NCI-H1930 (cell line): ENCODE data around the gene VSNL1.

Experiments
- DNase-seq, 2 experiments: peaks; one replicate each; lab custom pipeline; 2025; lab: John Stamatoyannopoulos, UW

Gene VSNL1

DNA sequence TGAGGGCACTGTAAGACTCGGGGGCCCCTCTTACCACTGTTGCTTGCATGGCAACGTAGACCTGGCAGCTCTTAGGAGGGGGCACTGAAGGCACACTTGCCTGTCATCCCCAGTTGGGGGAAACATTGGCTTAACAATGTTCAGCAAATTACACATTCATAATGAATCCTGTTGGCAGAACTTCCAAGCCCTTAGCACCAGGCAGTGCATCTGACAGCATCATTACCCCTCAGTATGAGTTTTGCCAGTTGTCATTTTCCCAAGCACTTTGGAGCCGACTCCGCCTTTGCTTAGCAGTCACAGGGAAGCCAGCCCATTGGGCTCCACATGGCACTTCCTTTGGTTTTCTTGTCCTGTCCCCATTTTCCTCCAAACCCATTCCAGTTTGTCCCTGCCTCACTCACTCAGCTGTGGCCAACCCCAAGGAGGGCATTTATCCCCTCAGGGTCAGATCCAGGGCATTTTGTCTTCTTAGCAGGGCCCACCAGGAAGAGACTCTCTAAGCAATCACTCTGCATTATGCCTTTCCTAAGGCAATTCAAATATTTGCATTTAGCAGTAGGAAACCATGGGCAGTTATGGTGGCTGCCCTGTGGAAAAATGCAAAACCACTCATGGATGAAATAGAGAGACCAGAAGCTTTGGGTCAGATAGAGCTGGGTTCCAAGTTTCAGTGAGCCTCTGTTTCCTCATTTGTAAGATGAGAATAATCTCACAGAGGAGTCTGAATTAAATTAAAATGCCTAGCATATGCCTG is 73.9 kb downstream of the VSNL1 start:
- DNase-seq: no peak

DNA sequence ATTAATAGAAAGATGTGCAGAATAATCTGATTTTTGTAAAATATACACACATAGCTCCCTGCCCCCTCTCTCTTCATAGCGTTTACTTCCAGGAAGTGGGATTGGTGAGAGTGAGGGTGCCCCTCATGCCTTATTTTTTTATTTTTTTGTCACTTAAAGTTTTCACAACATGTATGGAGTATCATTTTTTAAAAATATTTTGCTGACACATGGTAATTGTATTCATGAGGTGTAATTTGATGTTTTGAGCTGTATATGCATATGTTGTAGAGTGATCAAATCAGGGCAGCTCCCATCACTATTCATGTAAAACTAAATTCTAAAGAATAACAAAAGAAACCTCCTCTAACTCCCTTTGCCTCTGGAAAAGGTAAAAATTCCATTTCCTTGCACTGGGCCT is 74.7 kb downstream of the VSNL1 start:
- DNase-seq: no peak

DNA sequence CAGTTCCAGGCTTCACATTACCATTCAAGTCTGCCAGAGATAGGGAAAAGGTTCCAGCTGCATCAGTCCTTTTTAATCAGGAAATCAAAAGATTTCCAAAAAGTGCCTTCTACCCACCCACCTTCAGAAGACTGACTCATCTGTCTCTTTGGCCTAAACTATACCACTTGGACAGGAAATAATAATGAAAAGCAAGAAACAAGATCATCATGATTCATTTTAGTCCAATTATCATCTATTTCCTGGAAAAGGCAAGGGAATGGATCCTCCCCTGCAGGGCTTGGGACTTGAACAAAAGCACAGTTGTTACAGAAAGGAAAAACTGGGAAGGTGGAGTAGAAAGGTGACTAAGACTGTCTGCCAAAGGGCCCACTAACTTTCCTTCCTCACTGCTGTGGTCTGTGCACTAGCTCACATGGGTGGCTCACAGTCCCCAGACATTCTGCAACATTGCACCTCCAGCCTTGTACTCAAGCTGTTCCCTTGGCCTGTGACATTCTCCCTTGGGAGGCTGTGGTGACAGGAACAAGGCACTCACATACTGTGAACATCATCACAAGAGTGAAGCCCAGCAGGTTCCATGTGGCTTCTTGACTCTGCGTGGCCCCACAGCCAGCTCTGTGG is 75.3 kb downstream of the VSNL1 start:
- no peak for DNase-seq

DNA sequence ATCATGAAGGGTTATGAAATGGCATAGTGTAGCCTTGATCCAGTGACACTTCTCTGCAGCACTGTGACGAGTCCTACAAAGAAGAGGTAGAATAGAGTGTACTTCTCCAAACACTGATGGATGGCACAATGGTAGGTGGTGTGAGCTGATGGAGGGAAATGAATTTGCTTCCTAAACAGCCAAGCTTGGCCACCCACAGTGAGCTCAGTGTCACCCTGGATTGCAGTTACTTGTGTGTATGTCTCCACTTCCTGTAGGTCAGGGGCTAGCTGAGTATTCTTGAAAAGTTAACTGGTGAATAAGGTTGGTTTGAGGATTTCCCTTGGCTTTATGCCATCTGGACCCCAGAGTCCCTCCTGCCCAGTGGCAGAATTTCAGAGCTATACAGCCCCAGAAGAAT is 75.9 kb downstream of the VSNL1 start:
- no peak for DNase-seq

DNA sequence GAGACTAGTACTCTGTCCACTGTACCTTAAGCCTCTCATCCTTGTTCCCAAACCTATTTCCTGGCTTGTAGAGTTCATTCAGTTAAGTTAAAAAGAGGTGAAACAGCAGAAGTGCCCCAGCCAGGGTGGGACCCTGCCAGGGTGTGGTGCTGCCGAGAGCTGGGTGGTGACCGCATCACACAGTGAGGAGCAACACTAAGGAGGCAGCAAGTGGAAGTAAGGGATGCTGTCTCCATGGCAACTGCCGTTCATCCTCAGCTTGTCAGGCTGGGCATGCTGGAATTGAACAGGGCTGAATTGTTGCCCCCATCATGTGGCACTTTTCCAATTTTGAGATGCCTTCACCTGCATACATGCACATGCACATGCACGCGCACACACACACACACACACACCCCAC is 77.0 kb downstream of the VSNL1 start:
- DNase-seq: no peak

DNA sequence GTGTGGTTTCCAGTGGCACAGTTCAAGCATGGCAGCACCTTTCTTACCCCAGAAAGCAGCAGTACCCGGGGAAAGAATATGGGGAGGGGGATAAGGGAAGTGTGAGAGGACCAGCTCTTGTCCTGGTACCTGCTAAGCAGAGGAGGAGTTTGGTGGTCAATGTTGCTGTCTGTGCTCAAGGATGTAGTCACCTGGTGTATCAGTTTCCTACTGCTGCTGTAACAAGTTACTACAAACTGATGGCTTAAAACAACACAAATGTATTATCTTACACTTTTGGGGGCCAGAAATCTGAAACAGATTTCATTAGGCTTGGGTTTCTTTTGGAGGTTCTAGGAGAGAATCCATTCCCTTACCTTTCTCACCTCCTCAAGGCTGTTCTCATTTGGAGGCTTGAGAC is 77.5 kb downstream of the VSNL1 start:
- no peak for DNase-seq

DNA sequence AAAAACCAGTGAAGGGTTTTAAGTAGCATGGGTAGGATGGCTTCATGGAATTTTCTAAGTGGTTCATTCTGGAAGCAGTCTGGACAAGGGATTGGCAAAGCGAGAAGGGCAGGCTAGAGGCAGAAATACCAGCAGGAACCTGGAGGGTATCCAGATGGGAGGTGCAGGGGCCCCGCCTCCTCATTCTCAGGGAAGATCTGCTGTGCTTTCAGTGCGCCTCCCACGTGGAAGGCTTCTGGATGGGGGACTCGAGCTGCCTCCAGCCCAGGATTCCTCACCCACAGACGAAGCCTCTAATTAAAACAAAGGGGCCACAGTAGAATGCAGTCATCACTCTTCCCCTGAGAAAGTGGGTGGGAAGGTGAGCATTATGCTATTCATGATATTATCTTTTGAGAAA is 79.8 kb downstream of the VSNL1 start:
- no peak for DNase-seq

DNA sequence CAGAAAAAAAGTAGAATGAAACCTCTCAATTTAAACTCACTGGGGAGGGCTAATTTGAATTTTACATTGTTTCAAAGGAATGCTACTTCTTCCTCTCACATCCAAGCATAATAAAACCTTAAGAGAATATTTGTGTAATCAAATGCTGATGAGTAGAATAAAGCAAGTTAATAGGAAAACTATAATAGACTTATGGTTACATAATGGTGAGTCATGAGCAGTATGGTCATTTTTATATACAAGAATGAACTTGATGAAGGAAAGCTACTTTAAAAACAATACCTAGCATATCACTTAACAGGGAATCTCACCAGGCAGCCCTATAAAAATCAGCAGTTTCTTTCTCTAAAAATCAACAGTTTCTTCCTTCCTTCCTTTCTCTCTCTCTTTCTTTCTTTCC is 80.3 kb downstream of the VSNL1 start:
- DNase-seq: no peak

DNA sequence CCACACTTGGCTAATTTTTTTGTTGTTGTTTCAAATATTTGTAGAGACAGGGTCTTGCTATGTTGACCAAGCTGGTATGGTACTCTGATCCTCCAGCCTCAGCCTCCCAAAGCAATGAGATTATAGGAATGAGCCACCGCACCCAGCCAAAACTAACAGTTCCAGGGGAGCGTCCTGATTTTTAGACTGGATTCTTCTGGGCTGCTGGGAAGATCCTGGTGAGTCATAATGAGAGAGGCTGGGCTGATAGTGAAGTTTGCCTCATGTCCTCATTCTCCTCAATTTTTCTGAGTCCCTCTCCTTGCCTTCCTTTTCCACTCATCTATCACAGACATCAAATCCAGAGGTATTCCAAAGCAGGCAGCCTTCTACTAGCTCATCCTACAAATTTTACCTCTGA is 81.3 kb downstream of the VSNL1 start:
- no peak for DNase-seq

DNA sequence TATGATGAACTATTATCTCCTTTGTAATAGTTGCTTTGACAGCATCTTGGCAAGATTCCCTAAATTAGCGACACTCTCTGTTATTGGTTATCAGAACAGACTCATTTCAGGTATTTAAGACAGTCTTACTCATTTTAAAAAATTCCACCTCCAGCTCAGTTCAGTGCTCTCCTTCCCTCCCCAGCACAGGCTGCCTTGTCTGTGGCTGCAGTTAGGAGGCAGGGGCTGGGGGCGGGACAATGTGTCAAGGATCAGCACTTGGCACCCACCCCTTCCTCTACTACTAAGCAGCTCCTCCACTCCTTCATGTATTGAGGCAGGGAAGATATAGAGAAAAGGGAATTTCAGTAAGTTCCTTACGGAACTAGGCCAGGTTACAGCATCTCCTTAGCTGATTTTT is 85.0 kb downstream of the VSNL1 start:
- no peak for DNase-seq

DNA sequence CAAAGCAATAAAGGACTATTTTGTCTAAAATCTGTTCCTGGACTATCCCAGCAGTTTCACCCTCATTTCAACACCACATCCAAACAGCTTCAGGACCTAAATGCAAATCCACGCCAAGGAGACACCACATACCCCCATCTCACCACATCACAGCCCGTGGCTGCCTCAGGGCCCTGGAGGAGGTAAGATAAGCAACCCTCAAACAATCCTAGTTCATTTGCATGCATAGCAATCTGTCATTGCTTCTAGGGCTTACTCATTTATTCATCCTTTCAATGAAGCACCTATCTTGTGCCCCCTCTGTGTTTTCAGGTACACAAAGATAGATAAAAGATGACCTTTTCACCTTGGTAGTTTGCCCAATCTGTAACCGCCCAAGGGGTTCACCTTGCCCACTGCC is 86.5 kb downstream of the VSNL1 start:
- no peak for DNase-seq

DNA sequence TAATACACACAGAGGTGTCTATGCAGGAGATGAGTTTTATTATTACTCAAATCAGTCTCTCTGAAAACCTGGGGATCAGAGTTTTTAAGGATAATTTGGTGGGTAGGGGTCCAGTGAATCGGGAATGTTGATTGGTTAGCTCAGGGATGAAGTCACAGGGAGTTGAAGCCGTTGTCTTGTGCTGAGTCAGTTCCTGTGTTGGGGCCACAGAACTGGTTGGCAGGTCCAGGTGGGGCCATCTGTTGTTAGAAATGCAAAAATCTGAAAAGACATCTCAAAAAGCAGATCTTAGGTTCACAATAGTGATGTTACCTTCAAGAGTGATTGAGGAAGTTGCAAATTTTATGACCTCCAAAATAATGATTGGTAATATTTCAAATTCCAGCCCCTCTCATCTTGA is 86.9 kb downstream of the VSNL1 start:
- no peak for DNase-seq

DNA sequence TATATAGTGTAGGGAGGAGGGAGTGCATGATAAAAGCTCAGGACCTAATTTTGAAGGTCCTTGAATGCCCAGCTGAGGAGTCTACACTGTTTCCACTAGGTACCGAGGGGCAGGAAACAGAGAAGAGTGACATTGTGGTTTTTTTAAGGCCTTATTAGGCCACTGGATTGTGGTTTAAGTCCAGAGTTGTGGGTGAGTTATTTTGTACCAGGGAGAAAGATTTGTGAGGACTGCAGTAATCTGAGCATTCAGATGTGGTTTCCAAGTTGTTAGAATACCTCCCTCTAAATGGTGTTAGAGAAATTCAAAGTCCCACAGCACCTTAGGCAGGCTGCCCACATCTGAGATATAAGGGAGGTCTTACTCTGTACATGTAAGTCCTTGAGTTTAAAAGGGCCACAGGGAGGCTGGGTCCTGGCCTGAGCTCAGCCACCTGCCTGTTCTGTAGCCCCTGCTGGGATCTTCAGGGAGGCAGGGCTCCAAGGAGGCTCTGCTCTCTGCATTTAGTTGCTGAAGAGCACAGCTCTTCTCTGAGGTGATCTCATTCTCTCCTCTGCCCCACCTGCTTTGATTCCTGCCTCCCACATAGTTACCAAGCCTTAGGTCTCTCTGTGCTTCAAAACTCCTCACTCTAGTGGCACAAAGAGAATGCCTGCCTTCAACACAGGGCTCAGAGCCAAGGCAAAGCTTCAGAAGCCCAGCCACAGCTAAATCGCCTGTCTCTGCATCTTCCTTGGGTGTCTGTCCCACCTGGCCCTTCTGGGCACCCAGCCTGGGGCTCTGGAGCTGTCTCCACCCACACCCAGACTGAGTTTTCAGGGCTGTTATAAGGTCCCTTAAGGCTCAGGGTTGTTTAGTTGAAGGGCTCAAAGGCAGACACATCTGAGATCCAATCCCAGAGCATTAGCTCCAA is 88.1 kb downstream of the VSNL1 start:
- no peak for DNase-seq

DNA sequence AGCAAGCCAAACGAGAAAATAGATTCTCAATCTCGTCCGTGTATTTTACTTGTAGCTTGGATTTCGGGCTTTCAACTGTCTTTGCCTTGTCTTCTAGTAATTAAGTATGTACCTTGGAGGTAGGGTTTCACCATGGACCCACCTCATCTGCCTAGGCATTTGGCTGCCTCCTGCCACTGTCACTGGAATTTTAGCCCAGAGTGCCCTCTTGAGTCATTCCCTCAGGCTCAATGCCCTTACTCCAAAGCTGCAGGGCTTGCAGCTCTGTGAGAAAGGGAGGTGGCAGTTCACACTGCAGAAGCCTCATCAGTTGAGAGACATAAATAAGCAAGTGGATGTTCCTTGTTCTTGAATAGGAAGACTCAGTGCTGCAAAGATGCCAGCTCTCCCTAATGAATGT is 89.6 kb downstream of the VSNL1 start:
- DNase-seq: no peak

DNA sequence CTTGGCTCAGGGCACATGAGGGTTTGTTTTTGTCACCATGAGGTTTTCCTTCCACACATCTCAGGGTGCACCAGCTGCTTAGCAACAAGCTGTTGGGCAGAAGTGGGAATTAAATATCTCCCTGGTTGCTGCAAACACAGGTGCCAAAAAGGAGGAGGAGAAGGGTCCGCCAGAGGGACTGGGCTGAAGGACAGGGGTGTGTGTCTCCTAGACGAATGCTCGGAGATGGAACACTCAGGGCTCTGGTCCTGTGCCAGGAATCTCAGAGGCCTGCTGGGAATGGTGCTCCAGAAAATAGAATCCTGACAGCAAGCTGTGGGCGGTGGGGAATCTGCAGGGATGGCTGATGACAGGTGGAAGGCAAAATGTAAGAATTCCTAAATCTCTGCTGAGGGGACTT is 94.5 kb downstream of the VSNL1 start:
- no peak for DNase-seq

DNA sequence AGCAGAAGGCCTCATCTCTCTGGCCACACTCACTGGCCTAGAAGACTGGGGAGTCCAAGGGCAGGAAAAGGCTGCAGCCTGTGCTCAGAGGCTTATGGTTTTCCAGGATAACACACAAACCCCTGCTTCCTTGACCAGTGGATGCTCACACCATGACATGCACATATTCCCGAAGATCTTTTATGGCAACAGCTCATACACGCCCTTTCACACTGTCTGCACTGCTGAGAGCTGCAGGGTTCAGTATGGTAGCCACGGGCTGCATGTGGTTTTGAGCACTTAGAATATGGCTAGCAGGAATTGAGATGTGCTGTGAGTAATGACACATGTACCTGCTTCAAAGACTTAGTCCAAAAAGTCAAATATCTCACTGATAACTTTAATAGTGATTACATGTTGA is 95.8 kb downstream of the VSNL1 start:
- no peak for DNase-seq

DNA sequence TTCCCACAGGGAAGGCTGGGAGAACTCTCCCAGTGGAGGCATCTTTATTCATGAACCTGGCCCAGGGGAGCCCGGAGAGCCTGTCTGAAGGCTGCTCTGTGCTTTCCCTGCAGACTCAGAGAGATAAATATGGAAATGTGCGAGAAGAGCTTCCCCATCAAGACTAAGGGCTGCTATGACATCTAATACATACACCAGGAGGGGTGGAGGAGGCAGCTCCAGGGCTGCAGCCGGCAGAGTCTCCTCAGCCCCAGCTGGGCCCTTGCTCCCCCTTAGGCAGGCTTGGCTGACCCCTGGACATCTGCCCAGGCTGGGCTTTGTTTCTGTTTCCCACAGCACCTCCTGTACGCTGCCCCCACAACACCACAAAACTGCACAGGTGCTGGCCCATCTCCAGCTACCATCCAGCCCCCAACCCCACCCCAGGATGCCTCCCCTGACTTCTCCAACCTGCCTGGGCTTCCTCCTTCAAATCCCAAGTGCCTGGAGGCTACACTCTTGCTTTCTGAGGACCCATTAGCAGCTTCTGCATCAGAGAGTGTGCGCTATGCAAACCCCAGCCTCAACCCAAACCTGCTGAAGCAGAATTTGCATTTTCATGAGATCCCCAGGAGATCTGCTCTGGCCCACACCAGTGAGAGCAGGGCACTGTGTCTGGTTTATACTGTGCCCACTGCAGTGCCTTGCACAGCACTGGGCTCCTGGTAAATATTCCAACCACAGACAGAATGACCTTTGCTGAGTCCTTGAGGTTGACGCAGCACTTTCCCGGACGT is 96.8 kb downstream of the VSNL1 start:
- no peak for DNase-seq

DNA sequence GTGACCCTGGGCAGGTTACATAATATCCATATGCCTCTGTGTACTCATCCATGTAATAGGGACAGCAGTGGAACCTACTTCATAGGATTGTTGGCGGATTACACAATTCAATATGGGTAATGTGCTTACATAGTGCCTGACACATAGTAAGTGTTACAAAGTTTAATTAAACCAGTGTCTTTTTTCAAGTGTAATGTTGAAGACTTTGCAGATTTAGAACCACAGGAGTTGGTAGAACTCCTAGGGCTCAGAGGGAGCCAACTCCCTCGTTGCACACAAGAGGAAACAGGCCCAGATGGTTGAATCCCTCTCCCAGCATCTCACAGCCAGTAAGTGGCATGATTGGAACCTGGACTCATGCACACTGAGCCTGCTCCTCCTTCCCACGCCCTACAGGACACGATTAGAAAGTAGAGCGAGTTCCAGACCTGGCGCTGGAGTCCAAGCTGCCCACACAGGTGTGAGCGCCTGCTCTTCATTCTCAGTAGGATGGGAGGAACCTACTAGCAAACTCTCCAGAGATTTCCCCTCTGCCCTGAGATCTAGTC is 97.8 kb downstream of the VSNL1 start:
- DNase-seq: no peak

DNA sequence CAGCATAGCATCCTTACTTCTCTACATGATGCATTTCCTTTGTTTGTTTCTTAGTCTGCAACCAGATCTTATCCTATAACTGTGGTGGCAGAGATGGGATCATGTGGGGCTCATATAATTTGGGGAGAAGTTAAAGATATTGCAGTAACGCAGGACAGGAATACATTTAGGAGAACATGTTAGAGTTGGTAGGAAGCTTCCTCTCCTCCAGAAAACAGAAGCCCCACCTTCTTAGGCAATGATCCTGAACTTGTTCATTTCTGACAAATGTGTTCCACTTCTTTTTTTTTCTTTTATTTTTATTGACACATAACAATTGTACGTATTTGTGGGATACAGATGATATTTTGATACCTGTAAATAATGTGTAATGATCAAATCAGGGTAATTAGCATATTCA is 99.9 kb downstream of the VSNL1 start:
- DNase-seq: no peak

DNA sequence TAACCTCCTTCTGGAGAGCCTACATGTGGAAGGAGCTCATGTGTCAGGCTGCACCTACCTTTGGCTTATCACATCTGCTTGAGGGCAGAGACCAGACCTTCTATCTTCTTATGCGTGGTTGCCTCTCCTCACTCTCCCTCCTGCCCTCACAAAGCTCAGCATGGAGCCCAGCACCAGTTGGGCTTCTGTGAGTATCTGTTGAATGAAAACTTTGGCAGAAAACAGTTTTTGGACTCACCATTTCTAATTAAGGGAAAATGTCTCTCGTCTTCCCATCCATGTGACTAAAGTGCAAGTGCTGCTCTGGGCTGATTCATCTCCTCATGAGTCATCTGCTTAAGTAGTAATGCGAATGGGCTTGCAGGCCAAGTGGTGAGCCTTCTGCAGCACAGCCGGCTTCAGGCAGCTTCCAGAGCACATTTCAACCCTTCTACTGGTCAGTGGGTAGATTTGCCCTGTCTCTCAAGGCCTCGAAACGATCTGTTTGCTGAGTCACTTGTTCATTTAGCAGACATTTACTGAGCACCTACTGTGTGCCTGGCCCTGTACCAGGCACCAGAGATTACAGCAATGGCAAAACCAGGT is 102.6 kb downstream of the VSNL1 start:
- DNase-seq: no peak

DNA sequence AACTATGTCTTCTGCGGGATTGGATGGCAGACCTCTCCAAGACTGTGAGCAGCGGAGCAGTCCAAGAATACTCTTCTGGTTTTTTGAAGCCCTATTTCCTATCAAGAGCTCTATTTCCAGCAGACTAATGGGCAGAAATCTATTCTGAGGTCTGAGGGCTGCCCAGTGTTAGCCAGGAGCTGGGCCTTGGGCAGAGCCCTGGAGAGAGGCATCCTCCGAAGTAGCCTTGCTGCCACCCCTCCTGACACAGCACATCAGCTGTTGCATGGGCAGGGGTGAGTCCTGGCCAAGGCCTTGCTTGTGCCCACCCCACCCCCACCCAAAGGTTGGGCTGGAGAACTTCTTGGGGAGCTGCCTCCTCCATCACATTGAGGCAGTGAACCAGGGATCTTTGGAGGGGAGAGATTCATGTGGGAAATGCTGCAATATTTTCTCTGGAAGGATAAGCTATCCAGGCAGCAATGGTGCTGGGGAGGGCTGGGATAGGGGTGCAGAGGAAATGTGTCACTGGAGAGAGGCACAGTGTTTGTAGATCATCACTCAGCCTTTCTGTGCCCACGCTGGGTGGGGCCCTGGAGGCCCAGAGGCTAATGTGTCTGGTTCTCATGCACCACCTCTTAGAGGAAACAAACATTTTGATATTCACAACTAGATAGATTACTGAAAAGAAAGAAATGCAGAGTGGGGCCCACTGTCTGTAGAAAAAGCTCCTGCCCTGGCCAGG is 104.7 kb downstream of the VSNL1 start:
- no peak for DNase-seq
